ENCODE results near the gene BCAS4.

- TF ChIP-seq CTCF (conservative IDR thresholded peaks at IDR 0.05) (no peak), ZFX (IDR thresholded peaks at IDR 0.05) (no peak)
Measured at GRCh38 chr20:50873585-50873984, 78.7 kb downstream of the BCAS4 start.
